ENCODE data around the gene TMEM132C. TPM values are rescaled to one million over a fixed set of nuclear protein-coding genes. Genes with fewer than 3 reads are reported as not detected.
A peak's percentile ranks its signal among the peaks of the same experiment; 100 is the strongest.

Gene TMEM132C
- total and polyA plus RNA-seq, 12 donors, result 0.79 to 2.9 (median 1.7) TPM

- no peaks in the 10 kb centered on the region for H3K9me3 ChIP-seq
- DNase-seq (no peak), ATAC-seq (no peak)
- no peak overlapping the region for H3K27ac ChIP-seq
- no peaks in the 10 kb centered on the region for H3K36me3 ChIP-seq
- no peak overlapping the region for H3K4me3 ChIP-seq
- intact Hi-C loops (cut with DNase I), result no loop called here
- peaks cover 0 to 4% (median 0%) of the 10 kb centered on the region in 7 donors for H3K27me3 ChIP-seq
- TF ChIP-seq, protein P1, sequence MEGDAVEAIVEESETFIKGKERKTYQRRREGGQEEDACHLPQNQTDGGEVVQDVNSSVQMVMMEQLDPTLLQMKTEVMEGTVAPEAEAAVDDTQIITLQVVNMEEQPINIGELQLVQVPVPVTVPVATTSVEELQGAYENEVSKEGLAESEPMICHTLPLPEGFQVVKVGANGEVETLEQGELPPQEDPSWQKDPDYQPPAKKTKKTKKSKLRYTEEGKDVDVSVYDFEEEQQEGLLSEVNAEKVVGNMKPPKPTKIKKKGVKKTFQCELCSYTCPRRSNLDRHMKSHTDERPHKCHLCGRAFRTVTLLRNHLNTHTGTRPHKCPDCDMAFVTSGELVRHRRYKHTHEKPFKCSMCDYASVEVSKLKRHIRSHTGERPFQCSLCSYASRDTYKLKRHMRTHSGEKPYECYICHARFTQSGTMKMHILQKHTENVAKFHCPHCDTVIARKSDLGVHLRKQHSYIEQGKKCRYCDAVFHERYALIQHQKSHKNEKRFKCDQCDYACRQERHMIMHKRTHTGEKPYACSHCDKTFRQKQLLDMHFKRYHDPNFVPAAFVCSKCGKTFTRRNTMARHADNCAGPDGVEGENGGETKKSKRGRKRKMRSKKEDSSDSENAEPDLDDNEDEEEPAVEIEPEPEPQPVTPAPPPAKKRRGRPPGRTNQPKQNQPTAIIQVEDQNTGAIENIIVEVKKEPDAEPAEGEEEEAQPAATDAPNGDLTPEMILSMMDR (IDR thresholded peaks at IDR 0.05), result no peak
- no peaks in the 10 kb centered on the region for H3K4me1 ChIP-seq
- WGBS, 2 donors, result 78 to 80% methylated on average over 7 of the region's 7 CpGs
These were observed 158.0 kb downstream of the TMEM132C start for GRCh38 chr12:128424931-128425431.

- no peak for DNase-seq
These were observed 158.8 kb downstream of the TMEM132C start for GRCh38 chr12:128425666-128426331.

GRCh38 chr12:128426511-128426910, 159.5 kb downstream of the TMEM132C start:
- TF ChIP-seq, protein P1 (IDR thresholded peaks at IDR 0.05), result no peak
- Histone ChIP-seq H3K4me1 (no peaks in the 10 kb centered on the region), H3K9me3 (no peaks in the 10 kb centered on the region), H3K4me3 (no peak overlapping the region), H3K36me3 (no peaks in the 10 kb centered on the region), H3K27me3 (peaks cover 0 to 4% (median 0%) of the 10 kb centered on the region in 7 donors), H3K27ac (no peak overlapping the region)
- WGBS, 2 donors, result 59 to 76% methylated on average over 5 of the region's 5 CpGs
- DNase-seq (no peak), ATAC-seq (no peak)
- intact Hi-C loops (cut with DNase I), result no loop called here

More at GRCh38 chr12:128425666-128426331, 158.8 kb downstream of the TMEM132C start:
- no peaks in the 10 kb centered on the region for H3K36me3 ChIP-seq
- 81 to 82% methylated on average over 18 of the region's 18 CpGs for WGBS, 2 donors
- H3K9me3 ChIP-seq, result no peaks in the 10 kb centered on the region
- intact Hi-C loops (cut with DNase I), result no loop called here
- H3K4me3 ChIP-seq, result no peak overlapping the region
- no peaks in the 10 kb centered on the region for H3K4me1 ChIP-seq
- TF ChIP-seq, protein P1 (IDR thresholded peaks at IDR 0.05), result no peak
- peaks cover 0 to 4% (median 0%) of the 10 kb centered on the region in 7 donors for H3K27me3 ChIP-seq
- ATAC-seq, result peak in 1 of 8 donors; percentile 37
- H3K27ac ChIP-seq, result no peak overlapping the region

DNA sequence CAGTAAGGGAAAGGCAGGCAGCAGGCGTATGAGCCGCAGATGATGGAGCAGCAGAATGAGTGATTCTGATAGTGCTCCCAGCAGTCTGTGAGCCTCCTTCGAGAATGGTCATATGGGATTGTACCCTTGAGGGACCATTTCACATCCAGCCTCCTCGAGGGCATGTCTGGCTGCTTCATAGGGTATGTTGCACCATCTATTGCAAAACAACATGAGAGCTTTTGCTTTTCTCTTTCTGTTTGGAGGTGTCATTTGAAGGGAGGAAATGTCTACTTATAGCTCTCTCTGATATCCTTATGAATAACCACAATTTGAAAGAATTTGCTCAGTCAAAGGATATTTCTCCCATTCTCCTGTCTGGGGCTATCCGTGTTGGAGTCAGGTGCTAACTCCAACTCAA, 172.8 kb downstream of the TMEM132C start:
- no peak overlapping the region for H3K27ac ChIP-seq
- no peak for DNase-seq
- no peak for ATAC-seq

More for the DNA sequence above, 172.8 kb downstream of the TMEM132C start:
- TF ChIP-seq, protein P1 (IDR thresholded peaks at IDR 0.05), result no peak
- H3K36me3 ChIP-seq, result no peaks in the 10 kb centered on the region
- H3K27me3 ChIP-seq, result peaks cover 0 to 4% (median 0%) of the 10 kb centered on the region in 7 donors
- no peaks in the 10 kb centered on the region for H3K4me1 ChIP-seq
- peaks cover 0 to 5% (median 0%) of the 10 kb centered on the region in 11 donors for H3K9me3 ChIP-seq
- H3K4me3 ChIP-seq, result no peak overlapping the region
- intact Hi-C loops (cut with DNase I), result no loop called here
- 66 to 70% methylated on average over 5 of the region's 5 CpGs for WGBS, 2 donors

Data from heart right ventricle (tissue), 16 donors.